ENCODE measurements around the gene SLCO2A1. TPM values are rescaled to one million over a fixed set of nuclear protein-coding genes. Genes with fewer than 3 reads are reported as not detected.

The SLCO2A1 gene
- total RNA-seq, 4 donors from 2014 or later: 0.07 to 2.4 (median 1.3) TPM

DNA sequence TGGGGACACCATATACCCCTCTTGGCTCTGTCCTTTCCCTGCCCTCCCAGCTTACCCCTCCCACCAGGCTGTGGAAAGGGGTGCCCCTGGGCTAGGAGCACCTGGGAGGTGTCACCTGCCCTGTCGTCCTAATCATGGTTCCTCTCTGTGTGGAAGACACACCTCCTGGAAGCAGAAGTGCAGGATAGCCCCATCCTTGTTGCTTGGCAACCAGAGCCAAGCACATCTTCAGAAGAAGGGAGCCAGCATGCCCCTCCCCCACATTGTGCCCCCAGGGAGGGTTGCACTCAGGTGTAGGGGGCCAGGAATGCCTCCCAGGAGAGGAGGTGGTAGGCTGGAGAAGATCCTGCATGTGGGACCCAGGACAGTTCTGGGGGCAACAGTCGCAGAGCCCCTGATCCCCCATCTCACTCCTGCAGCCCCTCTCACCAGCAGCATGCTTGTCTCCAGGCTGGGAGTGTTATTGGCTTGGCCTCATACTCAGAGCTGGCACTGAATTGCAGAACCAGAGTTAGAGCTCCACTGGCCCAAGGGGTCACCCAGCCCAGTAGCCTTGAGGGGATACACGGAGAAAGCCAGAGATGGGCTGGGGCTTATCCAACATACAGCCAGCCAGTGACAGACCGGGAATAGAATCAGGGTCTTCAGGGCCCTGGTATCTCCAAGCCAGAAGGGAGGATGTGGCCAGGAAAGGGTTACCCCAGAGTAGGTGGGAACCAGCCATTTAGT, 142.5 kb downstream of the SLCO2A1 start:
- intact Hi-C loops (cut with DNase I; ENCODE audit: low total_unique reads): no loop called here
- ATAC-seq (no peak), DNase-seq (no peak)
- no peak overlapping the region for H3K4me3 ChIP-seq
- in situ Hi-C loops (cut with MboI; ENCODE audit: low sequenced_read_pairs in 4 of 4): no loop called here
- H3K27me3 ChIP-seq: no peaks in the 10 kb centered on the region
- no peaks in the 10 kb centered on the region for H3K4me1 ChIP-seq
- no peak for TF ChIP-seq POLR2A (IDR thresholded peaks at IDR 0.05)
- TF ChIP-seq, protein P1, sequence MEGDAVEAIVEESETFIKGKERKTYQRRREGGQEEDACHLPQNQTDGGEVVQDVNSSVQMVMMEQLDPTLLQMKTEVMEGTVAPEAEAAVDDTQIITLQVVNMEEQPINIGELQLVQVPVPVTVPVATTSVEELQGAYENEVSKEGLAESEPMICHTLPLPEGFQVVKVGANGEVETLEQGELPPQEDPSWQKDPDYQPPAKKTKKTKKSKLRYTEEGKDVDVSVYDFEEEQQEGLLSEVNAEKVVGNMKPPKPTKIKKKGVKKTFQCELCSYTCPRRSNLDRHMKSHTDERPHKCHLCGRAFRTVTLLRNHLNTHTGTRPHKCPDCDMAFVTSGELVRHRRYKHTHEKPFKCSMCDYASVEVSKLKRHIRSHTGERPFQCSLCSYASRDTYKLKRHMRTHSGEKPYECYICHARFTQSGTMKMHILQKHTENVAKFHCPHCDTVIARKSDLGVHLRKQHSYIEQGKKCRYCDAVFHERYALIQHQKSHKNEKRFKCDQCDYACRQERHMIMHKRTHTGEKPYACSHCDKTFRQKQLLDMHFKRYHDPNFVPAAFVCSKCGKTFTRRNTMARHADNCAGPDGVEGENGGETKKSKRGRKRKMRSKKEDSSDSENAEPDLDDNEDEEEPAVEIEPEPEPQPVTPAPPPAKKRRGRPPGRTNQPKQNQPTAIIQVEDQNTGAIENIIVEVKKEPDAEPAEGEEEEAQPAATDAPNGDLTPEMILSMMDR (IDR thresholded peaks at IDR 0.05 in 4 of 5, conservative IDR thresholded peaks at IDR 0.05 in 1 of 5): no peak
- H3K27ac ChIP-seq: no peak overlapping the region
- no peaks in the 10 kb centered on the region for H3K36me3 ChIP-seq
- H3K9me3 ChIP-seq: no peaks in the 10 kb centered on the region

DNA sequence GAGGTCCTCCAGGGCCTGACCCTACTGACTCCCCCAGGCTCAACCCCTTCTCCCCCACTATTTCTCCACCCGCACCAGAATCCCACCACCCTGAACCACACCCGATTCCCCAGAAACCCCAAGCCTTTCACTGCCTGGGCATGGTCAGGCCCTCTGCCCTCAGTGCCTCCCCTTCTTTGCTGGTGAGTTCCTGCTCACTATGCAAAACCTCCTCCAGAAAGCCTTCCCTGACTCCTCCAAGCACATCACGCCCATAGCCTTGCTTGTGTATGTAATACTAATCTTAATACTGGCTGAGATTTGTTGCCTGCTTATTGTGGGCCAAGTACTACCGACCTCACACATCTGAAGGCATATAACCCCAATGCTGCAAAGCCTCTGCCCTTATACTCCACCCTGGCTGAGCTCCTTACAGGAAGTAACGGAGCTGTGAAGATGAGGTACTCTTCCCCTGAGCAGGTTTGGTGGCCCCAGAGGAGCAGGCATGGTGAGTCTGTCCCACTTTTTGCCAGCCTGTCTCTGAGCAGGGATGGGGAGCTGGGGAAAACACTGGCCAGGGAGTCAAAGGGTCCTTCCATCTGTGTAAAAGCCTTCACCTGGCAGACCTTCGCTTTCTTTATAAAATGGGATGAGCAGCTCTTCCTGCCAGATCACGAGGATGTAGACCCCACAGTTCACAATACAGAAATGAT, 143.5 kb downstream of the SLCO2A1 start:
- H3K9me3 ChIP-seq: no peaks in the 10 kb centered on the region
- H3K27me3 ChIP-seq: no peaks in the 10 kb centered on the region
- H3K36me3 ChIP-seq: no peaks in the 10 kb centered on the region
- H3K4me1 ChIP-seq: no peaks in the 10 kb centered on the region
- H3K4me3 ChIP-seq: no peak overlapping the region
- intact Hi-C loops (cut with DNase I; ENCODE audit: low total_unique reads) (no loop called here), in situ Hi-C loops (cut with MboI; ENCODE audit: low sequenced_read_pairs in 4 of 4) (no loop called here)
- no peak for DNase-seq
- TF ChIP-seq POLR2A (IDR thresholded peaks at IDR 0.05): no peak
- TF ChIP-seq, protein P1 (IDR thresholded peaks at IDR 0.05 in 4 of 5, conservative IDR thresholded peaks at IDR 0.05 in 1 of 5): no peak
- H3K27ac ChIP-seq: no peak overlapping the region
- ATAC-seq: no peak

DNA sequence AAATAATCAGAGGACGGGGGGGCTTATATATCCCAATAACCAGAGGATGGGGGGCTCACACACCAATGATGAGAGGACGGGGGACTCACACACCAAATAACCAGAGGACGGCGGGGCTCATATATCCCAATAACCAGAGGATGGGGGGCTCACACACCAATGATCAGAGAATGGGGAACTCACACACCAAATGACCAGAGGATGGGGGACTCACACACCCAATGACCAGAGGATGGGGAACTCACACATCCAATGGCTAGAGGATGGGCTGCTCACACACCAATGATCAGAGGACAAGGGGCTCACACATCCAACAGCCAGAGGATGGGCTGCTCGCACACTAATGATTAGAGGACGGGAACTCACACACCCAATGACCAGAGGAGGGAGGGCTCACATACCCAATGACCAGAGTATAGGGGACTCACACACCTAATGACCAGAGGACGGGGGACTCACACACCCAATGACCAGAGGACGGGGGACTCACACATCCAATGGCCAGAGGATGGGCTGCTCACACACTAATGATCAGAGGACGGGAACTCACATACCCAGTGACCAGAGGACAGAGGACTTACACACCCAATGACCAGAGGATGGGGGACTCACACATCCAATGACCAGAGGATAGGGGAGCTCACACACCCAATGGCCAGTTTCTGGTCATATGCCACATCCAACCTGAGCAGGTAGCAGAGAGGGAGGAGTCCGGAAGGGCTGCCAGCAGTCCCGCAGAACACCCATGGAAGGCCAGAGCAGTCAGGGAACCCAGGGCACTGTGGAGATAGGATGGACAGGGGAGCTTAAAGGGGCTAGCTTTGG, 144.6 kb downstream of the SLCO2A1 start:
- Histone ChIP-seq H3K4me1 (no peaks in the 10 kb centered on the region), H3K27ac (no peak overlapping the region), H3K4me3 (no peak overlapping the region), H3K27me3 (no peaks in the 10 kb centered on the region), H3K36me3 (no peaks in the 10 kb centered on the region), H3K9me3 (no peaks in the 10 kb centered on the region)
- intact Hi-C loops (cut with DNase I; ENCODE audit: low total_unique reads) (no loop called here), in situ Hi-C loops (cut with MboI; ENCODE audit: low sequenced_read_pairs in 4 of 4) (no loop called here)
- DNase-seq (no peak), ATAC-seq (no peak)
- TF ChIP-seq, protein P1 (IDR thresholded peaks at IDR 0.05 in 4 of 5, conservative IDR thresholded peaks at IDR 0.05 in 1 of 5): no peak
- no peak for TF ChIP-seq POLR2A (IDR thresholded peaks at IDR 0.05)

DNA sequence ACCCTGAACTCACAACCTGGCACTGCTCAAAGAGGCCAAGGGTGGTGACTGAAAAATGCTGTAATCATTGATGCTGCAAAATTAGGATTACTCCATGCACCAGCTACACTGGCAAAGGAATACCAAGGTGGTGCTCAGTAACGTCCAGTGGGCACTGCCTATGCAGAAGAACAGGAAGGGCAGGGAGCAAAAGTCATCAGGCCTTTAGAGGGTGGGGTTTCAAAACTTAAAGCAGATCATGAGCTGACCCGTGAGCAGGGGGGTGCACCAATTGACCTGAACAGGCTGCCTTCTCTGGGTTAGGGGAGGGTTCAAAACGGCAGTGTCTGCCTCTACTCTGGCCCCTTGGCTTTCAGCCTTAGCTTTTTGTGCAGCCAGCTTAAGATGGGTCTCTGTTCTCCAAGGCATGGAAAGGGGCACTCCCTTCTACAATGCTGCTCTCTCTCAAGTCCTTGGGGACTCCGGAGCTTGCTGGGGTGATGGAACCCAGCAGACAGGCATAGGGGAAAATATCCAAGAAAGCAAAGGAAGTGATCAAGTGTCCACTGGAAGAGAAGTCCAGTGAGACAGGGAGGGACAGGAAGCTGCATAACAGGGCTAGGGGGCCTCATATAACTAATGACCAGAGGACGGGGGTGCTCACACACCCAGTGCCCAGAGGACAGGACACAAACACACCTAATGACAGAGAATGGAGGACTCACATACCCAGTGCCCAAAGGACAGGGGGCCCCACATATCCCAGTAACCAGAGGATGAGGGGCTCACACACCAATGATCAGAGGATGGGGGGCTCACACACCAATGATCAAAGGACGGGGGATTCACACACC, 145.5 kb downstream of the SLCO2A1 start:
- TF ChIP-seq POLR2A (IDR thresholded peaks at IDR 0.05): no peak
- TF ChIP-seq, protein P1 (IDR thresholded peaks at IDR 0.05 in 4 of 5, conservative IDR thresholded peaks at IDR 0.05 in 1 of 5): no peak
- Histone ChIP-seq H3K4me3 (no peak overlapping the region), H3K27me3 (no peaks in the 10 kb centered on the region), H3K36me3 (no peaks in the 10 kb centered on the region), H3K9me3 (no peaks in the 10 kb centered on the region), H3K27ac (no peak overlapping the region), H3K4me1 (no peaks in the 10 kb centered on the region)
- no peak for ATAC-seq
- in situ Hi-C loops (cut with MboI; ENCODE audit: low sequenced_read_pairs in 4 of 4) (no loop called here), intact Hi-C loops (cut with DNase I; ENCODE audit: low total_unique reads) (no loop called here)
- DNase-seq: no peak
